Liver (tissue), 9 donors: ENCODE results near the gene SUGP2. TPM values are rescaled to one million over a fixed set of nuclear protein-coding genes. Genes with fewer than 3 reads are reported as not detected.

ENCODE experiments used
- DNase-seq: peaks from one replicate; pipeline ENCODE4 v3.0.0-alpha.2; 2017; ENCODE audit warnings: low spot score
- H3K27ac ChIP-seq, 2 donors: one replicate each; pipeline ENCODE4 v1.7.0; 2013; ENCODE audit warnings: inconsistent platforms in 2 of 2, low read length in 2 of 2, control low read depth in 1 of 2, low read depth in 1 of 2, mild to moderate bottlenecking in 1 of 2
- H3K27me3 ChIP-seq, 4 donors: one replicate each; pipeline versions ENCODE4 v1.6.1 to v1.7.0; 2013; ENCODE audit warnings: low read length in 3 of 4, inconsistent platforms in 1 of 4, mild to moderate bottlenecking in 1 of 4, moderate library complexity in 1 of 4; ENCODE audit not compliant: control insufficient read depth in 4 of 4, insufficient read depth in 4 of 4
- H3K36me3 ChIP-seq, 4 donors: one replicate each; pipeline versions ENCODE4 v1.6.1 to v1.7.0; 2013; ENCODE audit warnings: low read length in 3 of 4, mild to moderate bottlenecking in 3 of 4, low read depth in 1 of 4, moderate library complexity in 1 of 4; ENCODE audit not compliant: control insufficient read depth in 4 of 4, insufficient read depth in 3 of 4
- H3K4me1 ChIP-seq, 4 donors: one replicate each; pipeline versions ENCODE4 v1.6.1 to v1.7.0; 2013; ENCODE audit warnings: low read length in 3 of 4, mild to moderate bottlenecking in 3 of 4, moderate library complexity in 1 of 4; ENCODE audit not compliant: control insufficient read depth in 4 of 4, insufficient read depth in 4 of 4
- H3K4me3 ChIP-seq, 3 donors: one replicate each; pipeline versions ENCODE4 v1.6.1 to v1.7.0; 2013; ENCODE audit warnings: low read length in 3 of 3, control low read depth in 1 of 3, low read depth in 1 of 3, mild to moderate bottlenecking in 1 of 3
- H3K9ac ChIP-seq, 2 donors: one replicate each; pipeline ENCODE4 v1.7.0; 2013; ENCODE audit warnings: low read length in 2 of 2, mild to moderate bottlenecking in 2 of 2, moderate library complexity in 2 of 2, control low read depth in 1 of 2, low read depth in 1 of 2
- H3K9me3 ChIP-seq, 4 donors: one replicate each; pipeline versions ENCODE4 v1.6.1 to v1.7.0; 2013; ENCODE audit warnings: low read length in 3 of 4; ENCODE audit not compliant: control insufficient read depth in 4 of 4
- ATF3 ChIP-seq: IDR thresholded peaks from 2 replicates; pipeline ENCODE4 v1.6.1; 2016; ENCODE audit warnings: antibody characterized with exemption
- CTCF ChIP-seq: fragments of 150-350 bp; IDR thresholded peaks from 2 replicates; pipeline ENCODE4 v1.5.1; 2017; ENCODE audit warnings: improper control_type of control experiment, low read depth, low read length; ENCODE audit not compliant: missing input control
- EGR1 ChIP-seq, 2 donors: IDR thresholded peaks; 2 replicates each; pipeline ENCODE4 v1.6.1; 2016 to 2018; ENCODE audit warnings: antibody characterized with exemption in 2 of 2, low read depth in 2 of 2
- FOXA1 ChIP-seq: IDR thresholded peaks from 2 replicates; pipeline ENCODE4 v1.6.1; 2016; ENCODE audit warnings: antibody characterized with exemption
- FOXA2 ChIP-seq: IDR thresholded peaks from 2 replicates; pipeline ENCODE4 v1.6.1; 2016; ENCODE audit warnings: antibody characterized with exemption
- HNF4A ChIP-seq, 2 donors: conservative IDR thresholded peaks; 2 replicates each; pipeline ENCODE4 v1.6.1; 2016; ENCODE audit warnings: antibody characterized with exemption in 2 of 2, mild to moderate bottlenecking in 2 of 2
- JUND ChIP-seq, 2 donors: IDR thresholded peaks; 2 replicates each; pipeline ENCODE4 v1.6.1; 2016; ENCODE audit warnings: antibody characterized with exemption in 2 of 2
- MAX ChIP-seq: IDR thresholded peaks from 2 replicates; pipeline ENCODE4 v1.6.1; 2016; ENCODE audit warnings: antibody characterized with exemption
- RAD21 ChIP-seq, 2 donors: IDR thresholded peaks; 2 replicates each; pipeline ENCODE4 v1.6.1; 2016; ENCODE audit warnings: antibody characterized with exemption in 2 of 2, mild to moderate bottlenecking in 2 of 2
- REST ChIP-seq: IDR thresholded peaks from 2 replicates; pipeline ENCODE4 v1.6.1; 2016; ENCODE audit warnings: antibody characterized with exemption, mild to moderate bottlenecking
- RXRA ChIP-seq, 2 donors: IDR thresholded peaks; 2 replicates each; pipeline ENCODE4 v1.6.1; 2017 to 2018; ENCODE audit warnings: antibody characterized with exemption in 2 of 2, mild to moderate bottlenecking in 1 of 2
- SP1 ChIP-seq: IDR thresholded peaks from 2 replicates; pipeline ENCODE4 v1.6.1; 2018; ENCODE audit warnings: antibody characterized with exemption, mild to moderate bottlenecking
- TAF1 ChIP-seq: conservative IDR thresholded peaks from 2 replicates; pipeline ENCODE4 v1.6.1; 2016; ENCODE audit warnings: antibody characterized with exemption, mild to moderate bottlenecking
- YY1 ChIP-seq: IDR thresholded peaks from 2 replicates; pipeline ENCODE4 v1.6.1; 2016; ENCODE audit warnings: antibody characterized with exemption, mild to moderate bottlenecking
- ZBTB33 ChIP-seq: IDR thresholded peaks from 2 replicates; pipeline ENCODE4 v1.6.1; 2016; ENCODE audit warnings: antibody characterized with exemption
- WGBS: extraction: QIAGEN DNeasy Blood & Tissue Kit; methylation state at CpG from one replicate; pipeline ENCODE4 v1.1.7; 2013; 5-methylcytosine and 5-hydroxymethylcytosine counted together
- polyA plus RNA-seq, 2 donors: library from polyadenylated mRNA; stranded (reverse) in 1 of 2; unstranded in 1 of 2; fragments of 200-250 nt in 1 of 2; fragments of >200 nt in 1 of 2; fragmentation: Nextera tagmentation in 1 of 2; extraction: Ambion mirVana in 1 of 2; gene quantifications; one replicate each; pipeline versions ENCODE4 v1.2.1 to v1.2.3, GENCODE V29; 2013 to 2015
- total RNA-seq, 2 donors: library from RNA; depleted of rRNA; stranded (reverse); fragments of >200 nt; gene quantifications; one replicate each; pipeline ENCODE4 v1.2.3, GENCODE V29; 2014
- donor health status: healthy.
- donor health status: healthy.
- donor health status: healthy.
- donor health status: healthy.
- donor health status: healthy.

The SUGP2 gene
- total and polyA plus RNA-seq, 4 donors: 9.6 to 29.0 (median 19.2) TPM

GRCh38 chr19:18961767-18962620, 71.3 kb downstream of the SUGP2 start:
- H3K9me3 ChIP-seq: no peaks in the 10 kb centered on the region
- TF ChIP-seq YY1: no peak
- TF ChIP-seq FOXA2: no peak
- no peak for TF ChIP-seq RAD21 (IDR thresholded peaks at IDR 0.05)
- TF ChIP-seq SP1: no peak
- TF ChIP-seq JUND (IDR thresholded peaks at IDR 0.05): no peak
- TF ChIP-seq REST: no peak
- no peak for TF ChIP-seq TAF1
- TF ChIP-seq FOXA1: no peak
- H3K27ac ChIP-seq: no peak overlapping the region
- H3K27me3 ChIP-seq: no peaks in the 10 kb centered on the region
- H3K9ac ChIP-seq: no peak overlapping the region
- 27% methylated on average over 26 of the region's 26 CpGs for WGBS
- no peak overlapping the region for H3K4me3 ChIP-seq
- DNase-seq: no peak
- no peaks in the 10 kb centered on the region for H3K4me1 ChIP-seq
- no peaks in the 10 kb centered on the region for H3K36me3 ChIP-seq

GRCh38 chr19:18960370-18960769, 72.9 kb downstream of the SUGP2 start:
- Histone ChIP-seq H3K27ac (no peak overlapping the region), H3K9me3 (no peaks in the 10 kb centered on the region), H3K9ac (no peak overlapping the region), H3K36me3 (no peaks in the 10 kb centered on the region), H3K27me3 (no peaks in the 10 kb centered on the region), H3K4me3 (no peak overlapping the region), H3K4me1 (no peaks in the 10 kb centered on the region)
- 89% methylated on average over 4 of the region's 4 CpGs for WGBS
- DNase-seq: no peak
- no peak for TF ChIP-seq TAF1
- no peak for TF ChIP-seq RAD21 (IDR thresholded peaks at IDR 0.05)
- TF ChIP-seq ZBTB33: no peak
- no peak for TF ChIP-seq FOXA2
- TF ChIP-seq REST: no peak
- no peak for TF ChIP-seq RXRA (IDR thresholded peaks at IDR 0.05)
- no peak for TF ChIP-seq FOXA1
- no peak for TF ChIP-seq HNF4A (conservative IDR thresholded peaks at IDR 0.05)
- TF ChIP-seq MAX: no peak
- TF ChIP-seq EGR1 (IDR thresholded peaks at IDR 0.05; ENCODE audit: low read depth in 2 of 2): no peak
- no peak for TF ChIP-seq ATF3
- no peak for TF ChIP-seq CTCF
- no peak for TF ChIP-seq JUND (IDR thresholded peaks at IDR 0.05)
